ENCODE results near the gene ZNF827.

The ZNF827 gene, protein sequence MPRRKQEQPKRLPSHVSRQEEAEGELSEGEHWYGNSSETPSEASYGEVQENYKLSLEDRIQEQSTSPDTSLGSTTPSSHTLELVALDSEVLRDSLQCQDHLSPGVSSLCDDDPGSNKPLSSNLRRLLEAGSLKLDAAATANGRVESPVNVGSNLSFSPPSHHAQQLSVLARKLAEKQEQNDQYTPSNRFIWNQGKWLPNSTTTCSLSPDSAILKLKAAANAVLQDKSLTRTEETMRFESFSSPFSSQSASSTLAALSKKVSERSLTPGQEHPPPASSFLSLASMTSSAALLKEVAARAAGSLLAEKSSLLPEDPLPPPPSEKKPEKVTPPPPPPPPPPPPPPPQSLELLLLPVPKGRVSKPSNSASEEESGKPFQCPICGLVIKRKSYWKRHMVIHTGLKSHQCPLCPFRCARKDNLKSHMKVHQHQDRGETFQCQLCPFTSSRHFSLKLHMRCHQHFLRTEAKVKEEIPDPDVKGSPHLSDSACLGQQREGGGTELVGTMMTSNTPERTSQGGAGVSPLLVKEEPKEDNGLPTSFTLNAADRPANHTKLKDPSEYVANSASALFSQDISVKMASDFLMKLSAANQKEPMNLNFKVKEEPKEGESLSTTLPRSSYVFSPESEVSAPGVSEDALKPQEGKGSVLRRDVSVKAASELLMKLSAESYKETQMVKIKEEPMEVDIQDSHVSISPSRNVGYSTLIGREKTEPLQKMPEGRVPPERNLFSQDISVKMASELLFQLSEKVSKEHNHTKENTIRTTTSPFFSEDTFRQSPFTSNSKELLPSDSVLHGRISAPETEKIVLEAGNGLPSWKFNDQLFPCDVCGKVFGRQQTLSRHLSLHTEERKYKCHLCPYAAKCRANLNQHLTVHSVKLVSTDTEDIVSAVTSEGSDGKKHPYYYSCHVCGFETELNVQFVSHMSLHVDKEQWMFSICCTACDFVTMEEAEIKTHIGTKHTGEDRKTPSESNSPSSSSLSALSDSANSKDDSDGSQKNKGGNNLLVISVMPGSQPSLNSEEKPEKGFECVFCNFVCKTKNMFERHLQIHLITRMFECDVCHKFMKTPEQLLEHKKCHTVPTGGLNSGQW

GRCh38 chr4:145938618-145939440, at the start of gene ZNF827:
Gene ZNF827 (minus strand): TSS chr4:145938823. CDS start chr4:145938407, 416 bp downstream.
- DNase-seq, result peak; percentile 55 to 61

GRCh38 chr4:145984563-145984962, 45.9 kb upstream of the ZNF827 start:
- no peak for DNase-seq

DNA sequence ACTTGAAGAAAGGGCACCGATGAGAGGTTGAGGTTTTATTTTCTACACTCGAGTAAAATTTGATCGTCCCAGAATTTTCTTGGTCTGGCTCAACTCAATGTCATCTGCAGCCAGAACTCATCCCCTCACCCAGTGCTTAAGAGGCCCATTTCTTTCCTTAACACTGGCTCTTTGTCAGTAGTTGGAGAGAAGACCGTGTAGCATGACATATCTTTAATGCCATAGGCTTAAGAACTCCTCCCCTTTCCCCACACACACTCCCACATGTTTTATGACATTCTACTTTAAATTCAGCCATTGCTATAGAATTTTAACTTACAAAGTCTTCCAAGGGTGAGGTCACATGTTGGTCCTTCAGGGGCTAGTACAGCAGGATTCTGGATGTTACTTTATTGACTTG, 44.2 kb upstream of the ZNF827 start:
- no peak for DNase-seq

DNA sequence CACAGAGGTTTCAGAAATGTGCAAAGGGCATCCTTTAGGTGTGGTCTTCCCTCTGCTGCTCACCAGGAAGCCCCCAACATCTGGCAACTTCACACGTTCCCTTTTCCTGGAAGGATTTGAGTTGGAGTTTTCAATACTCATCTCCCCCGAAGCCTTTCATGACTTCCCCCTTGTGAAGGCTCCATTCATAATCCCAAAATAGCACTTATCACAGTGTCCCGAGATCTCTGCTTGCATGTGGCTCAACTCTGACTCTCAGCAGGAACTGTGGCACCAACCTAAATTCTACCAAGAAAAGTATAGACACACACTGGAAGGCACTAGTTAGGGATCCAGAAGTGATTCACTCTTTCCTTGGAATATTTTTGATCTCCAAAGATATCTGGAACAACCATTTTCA, 40.5 kb upstream of the ZNF827 start:
- DNase-seq, result no peak

- DNase-seq, result no peak
Measured at GRCh38 chr4:145976680-145977079, 38.1 kb upstream of the ZNF827 start.

- no peak for DNase-seq
Measured at GRCh38 chr4:145960012-145960411, 21.4 kb upstream of the ZNF827 start.

DNA sequence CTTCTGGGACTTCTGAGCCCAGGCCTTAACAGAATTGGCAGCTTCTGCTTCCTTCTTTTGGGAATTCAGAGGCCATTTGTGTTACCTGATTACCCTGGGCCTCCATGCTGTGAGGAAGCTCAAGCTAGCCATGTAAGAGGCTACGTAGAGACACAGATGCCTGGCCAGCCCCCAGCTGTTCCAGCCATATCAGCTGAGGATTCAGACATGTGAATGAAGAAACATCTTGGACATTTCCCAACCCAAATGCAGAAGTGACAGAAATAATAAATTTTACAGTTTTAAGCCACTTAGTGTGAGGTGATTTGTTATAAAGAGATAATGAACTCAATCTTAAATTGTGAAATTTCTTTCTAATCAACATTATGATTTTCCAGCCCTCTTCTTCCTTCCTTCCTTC, 18.7 kb upstream of the ZNF827 start:
- DNase-seq, result no peak

- peak; percentile 26 to 43 for DNase-seq
Measured at GRCh38 chr4:145956288-145956890, 17.8 kb upstream of the ZNF827 start.

DNA sequence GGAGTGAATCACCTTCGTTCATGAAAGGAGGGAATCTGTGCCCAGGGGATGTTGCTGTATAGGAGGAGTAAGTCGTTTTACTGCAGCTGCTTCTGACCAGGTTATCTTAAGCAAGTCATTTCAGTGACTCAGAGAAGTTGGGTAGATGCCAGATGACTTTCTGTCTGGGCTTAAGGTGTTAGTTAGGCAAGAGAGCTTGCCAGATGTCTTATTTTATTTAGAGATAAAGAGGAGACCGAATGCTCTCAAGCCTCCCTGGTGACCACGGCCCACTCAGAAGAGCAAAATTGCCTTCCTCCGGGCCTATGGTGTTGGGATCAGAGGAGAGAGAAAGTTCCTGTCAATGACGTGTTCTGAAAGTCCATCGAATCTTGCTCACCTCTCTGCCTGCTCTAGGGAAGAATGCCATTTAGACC, 16.3 kb upstream of the ZNF827 start:
- DNase-seq, result no peak

GRCh38 chr4:145951931-145952330, 13.3 kb upstream of the ZNF827 start:
- no peak for DNase-seq

GRCh38 chr4:145945431-145946155, 7.0 kb upstream of the ZNF827 start:
- no peak for DNase-seq

DNA sequence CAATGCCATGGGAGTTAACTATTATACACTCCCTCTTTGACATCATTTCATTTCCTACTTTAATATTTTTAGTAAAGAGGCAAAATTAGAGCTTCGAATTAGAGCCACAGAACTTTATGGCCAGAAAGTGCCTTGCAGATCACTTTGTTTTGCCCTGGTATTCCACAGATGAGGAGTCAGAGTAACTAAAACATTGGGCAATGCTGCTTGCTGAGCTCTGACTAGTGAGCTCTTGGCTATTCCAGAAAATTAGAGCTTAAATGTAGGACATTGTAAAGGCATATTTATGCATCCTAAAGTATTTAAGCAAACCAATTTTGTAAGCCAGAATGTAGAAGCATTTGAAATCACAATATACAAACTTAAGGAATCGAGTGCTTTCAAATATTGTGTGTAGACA, 6.3 kb upstream of the ZNF827 start:
- no peak for DNase-seq

DNA sequence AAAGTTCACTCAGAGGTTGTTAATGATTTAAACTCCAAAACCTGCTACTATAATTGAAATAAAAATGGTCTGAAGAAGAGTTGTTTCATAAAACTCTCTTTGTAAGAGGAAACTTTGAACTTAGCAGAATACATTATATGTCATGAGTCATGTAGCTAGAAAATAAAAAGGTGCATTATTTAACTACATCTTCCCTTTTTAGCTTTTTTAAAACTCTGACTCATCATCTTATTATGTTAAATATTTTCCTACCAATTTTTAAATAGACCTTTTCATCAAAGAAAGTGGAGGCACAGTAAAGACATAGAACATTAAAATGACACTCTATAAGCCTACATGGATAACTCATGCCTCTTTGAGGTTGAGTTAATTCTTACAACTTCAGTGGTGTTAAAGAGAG, 1.2 kb upstream of the ZNF827 start:
- DNase-seq, result no peak

- no peak for DNase-seq
Measured at GRCh38 chr4:145939441-145939750, 773 bp upstream of the ZNF827 start.

GRCh38 chr4:145937971-145938611, 532 bp downstream of the ZNF827 start:
- DNase-seq, result peak; percentile 37 to 38

GRCh38 chr4:145936997-145937901, 1.4 kb downstream of the ZNF827 start:
- DNase-seq, result peak; percentile 54 to 61

DNA sequence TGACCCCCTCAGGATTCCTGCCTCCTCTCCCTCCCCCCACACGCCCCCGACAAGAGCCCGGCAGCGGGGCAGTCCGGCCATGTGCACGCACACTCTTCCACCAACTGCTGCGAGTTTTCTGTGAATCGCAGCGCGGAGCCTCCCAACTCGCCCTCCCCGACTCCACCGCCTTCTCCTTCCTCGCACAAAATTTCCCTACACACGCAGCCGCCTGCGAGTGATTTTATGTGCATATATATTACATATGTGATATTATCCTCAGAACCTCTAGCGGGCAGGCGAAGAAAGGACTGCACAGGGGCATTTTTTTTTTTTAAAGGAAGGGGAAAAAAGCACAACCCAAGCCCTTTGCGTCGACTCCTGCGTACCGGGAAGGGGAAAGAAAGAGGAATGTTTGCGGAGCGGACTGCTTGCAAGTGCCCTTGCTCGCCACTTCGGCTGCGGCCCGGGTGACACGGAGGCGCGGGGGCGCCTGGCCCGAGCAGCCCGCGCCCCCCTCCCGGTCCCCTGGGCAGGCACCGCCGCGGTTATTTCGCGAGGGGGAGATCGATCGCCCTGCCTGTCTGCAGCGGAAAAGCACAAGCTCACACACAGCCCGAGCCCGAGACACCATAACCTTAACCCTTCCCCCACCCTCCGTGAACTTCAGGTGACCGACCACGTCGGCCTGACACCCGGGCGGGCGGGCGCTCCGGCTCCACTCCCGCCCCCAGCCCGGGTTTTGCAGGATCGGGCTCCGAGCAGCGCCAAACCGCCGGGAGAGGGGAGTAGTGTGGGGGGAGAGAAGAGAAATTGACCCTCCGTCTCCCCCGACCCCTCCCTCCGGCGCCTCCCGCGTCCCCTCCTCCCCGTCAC, 2.3 kb downstream of the ZNF827 start:
- peak; percentile 57 to 63 for DNase-seq

DNA sequence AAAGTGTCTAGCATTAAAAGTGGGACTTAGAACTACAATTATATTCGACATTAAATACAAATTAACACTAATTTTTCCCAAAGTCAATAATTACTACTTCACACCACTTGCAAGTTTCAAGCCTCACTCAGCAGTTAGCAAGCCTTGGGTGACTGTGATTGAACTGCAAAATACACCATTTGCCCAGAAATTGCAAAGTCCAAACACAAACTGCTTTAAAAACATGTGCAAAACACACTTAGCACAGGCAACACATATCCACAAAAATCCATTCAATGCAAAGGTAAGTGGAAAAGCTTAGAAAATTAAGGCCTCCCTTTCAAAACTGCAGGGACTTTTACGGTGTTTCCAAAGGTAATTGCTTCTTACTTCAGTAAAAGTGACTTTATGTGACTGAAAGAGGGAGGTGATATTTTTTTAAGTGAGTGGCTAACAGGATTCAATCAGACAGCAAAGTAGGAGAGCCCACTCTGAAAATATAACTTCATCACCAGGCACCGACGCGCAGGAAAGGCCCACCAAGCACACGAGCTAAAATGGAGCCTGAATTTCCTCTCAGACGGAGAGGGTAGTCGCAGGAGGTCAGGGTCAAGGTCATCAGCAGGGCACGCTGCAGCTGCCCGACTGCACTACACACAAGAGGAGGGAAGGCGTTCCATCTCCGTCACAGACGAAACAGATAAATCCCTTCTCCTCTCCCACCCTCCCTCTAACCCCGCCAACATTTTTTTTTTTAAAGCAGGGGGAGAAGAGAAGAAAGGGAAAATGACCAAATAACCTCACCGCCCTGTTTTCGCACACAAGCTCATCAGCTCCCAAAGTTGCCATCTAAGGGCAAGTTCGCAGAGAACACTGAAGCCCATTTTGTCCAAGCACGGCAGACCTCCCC, 3.1 kb downstream of the ZNF827 start:
- DNase-seq, result peak; percentile 6 to 18

All from activated CD4-positive, alpha-beta T cell treated with anti-CD3 and anti-CD28 coated beads, Interleukin-2, amount 50 U/mL, for 48 hours (primary cell).